Ovary (tissue), 9 donors: ENCODE measurements around the gene BBS9. TPM values are rescaled to one million over a fixed set of nuclear protein-coding genes. Genes with fewer than 3 reads are reported as not detected.
"Not testable (repeated sequence)": the region's sequence is repeated elsewhere in the genome, so short reads cannot be mapped to it uniquely, and the experiment has no call there.

Experiments used
- DNase-seq, 5 donors: peaks; one replicate each; pipeline ENCODE4 v3.0.0-alpha.2; 2019 to 2020
- H3K27ac ChIP-seq, 2 donors: fragments of 200-600 bp; one replicate each; pipeline versions ENCODE4 v1.5.1 to v1.8.0; 2019 to 2022
- H3K27me3 ChIP-seq: fragments of 200-600 bp; one replicate; pipeline ENCODE4 v1.8.0; 2022
- H3K36me3 ChIP-seq: fragments of 200-600 bp; sonication (generic); one replicate; pipeline ENCODE4 v1.5.1; 2019
- H3K4me1 ChIP-seq: one replicate; pipeline ENCODE4 v1.8.1; 2013; ENCODE audit warnings: mild to moderate bottlenecking, moderate library complexity; ENCODE audit not compliant: insufficient read depth
- H3K4me3 ChIP-seq: fragments of 200-600 bp; sonication (generic); one replicate; pipeline ENCODE4 v1.5.1; 2017
- H3K9me3 ChIP-seq, 2 donors: fragments of 200-600 bp in 1 of 2; sonication (generic) in 1 of 2; one replicate each; pipeline versions ENCODE4 v1.5.1 to v1.8.1; 2013 to 2019; ENCODE audit warnings: mild to moderate bottlenecking in 1 of 2, moderate library complexity in 1 of 2
- CTCF ChIP-seq, 3 donors: fragments of 450-650 bp in 2 of 3; fragments of 200-600 bp in 1 of 3; IDR thresholded peaks; one replicate each; pipeline versions ENCODE4 v1.5.1 to v1.8.0; 2016 to 2022; ENCODE audit warnings: antibody characterized with exemption in 3 of 3, mild to moderate bottlenecking in 1 of 3
- EP300 ChIP-seq: sonication (generic); formaldehyde crosslinking; IDR thresholded peaks from one replicate; pipeline ENCODE4 v1.6.1; 2017; ENCODE audit warnings: antibody characterized with exemption
- POLR2A ChIP-seq: fragments of 450-650 bp; IDR thresholded peaks from one replicate; pipeline ENCODE4 v1.6.1; 2017; ENCODE audit warnings: antibody characterized with exemption, mild to moderate bottlenecking, moderate library complexity
- WGBS, 3 donors: extraction: QIAGEN DNeasy Blood & Tissue Kit in 1 of 3; methylation state at CpG; one replicate each; pipeline versions ENCODE4 v1.1.5 to v1.1.7; 2013 to 2017; 5-methylcytosine and 5-hydroxymethylcytosine counted together
- intact Hi-C, 4 donors: fragments of 100-400 bp; cut with DNase I; formaldehyde crosslinking; loops; one replicate each; pipeline versions ENCODE4 v1.11.0 to v1.15.1; 2022 to 2023
- polyA plus RNA-seq, 2 donors: library from polyadenylated mRNA; stranded (reverse); fragments of 200-250 nt in 1 of 2; fragments of 350-450 nt in 1 of 2; fragmentation: Illumina TruSeq in 1 of 2; extraction: RNeasy Lipid Tissue Mini Kit (QIAGEN cat#74804) in 1 of 2; gene quantifications; one replicate each; pipeline ENCODE4 v1.2.3, GENCODE V29; 2013 to 2014
- total RNA-seq, 7 donors: library from RNA; depleted of rRNA in 2 of 7; stranded (reverse); fragments of >200 nt in 2 of 7; fragmentation: NEBNext Ultra II Directional in 3 of 7; extraction: Animal tissue kit (Norgen Biotek cat#: 25700) in 3 of 7; gene quantifications; one replicate each; pipeline versions ENCODE4 v1.1.0 to v1.2.4, GENCODE V29; 2016 to 2023
- donor health status: DM: no; HTN: no; CAD: no; lungs with moderate emphysema.
- donor health status: DM: no; HTN: no; CAD: no.
- donor health status: Bipolar disorder and iron deficiency.
- donor health status: DM: yes; HTN: yes; CAD: no.
- donor health status: DM: no; HTN: no; CAD: no.
- donor health status: DM: yes; HTN: yes; CAD: no.

Gene BBS9
- total and polyA plus RNA-seq, 9 donors = 8.1 to 42.0 (median 29.7) TPM

GRCh38 chr7:33250421-33250871 lies 121.1 kb downstream of the BBS9 start:
- Histone ChIP-seq H3K27me3 (no peaks in the 10 kb centered on the region), H3K36me3 (no peaks in the 10 kb centered on the region), H3K4me1 (no peaks in the 10 kb centered on the region), H3K9me3 (no peaks in the 10 kb centered on the region), H3K4me3 (no peak overlapping the region), H3K27ac (no peak overlapping the region)
- TF ChIP-seq EP300 = no peak
- no peak for TF ChIP-seq POLR2A
- TF ChIP-seq CTCF (IDR thresholded peaks at IDR 0.05) = no peak
- DNase-seq = no peak
- intact Hi-C loops = no loop called here

GRCh38 chr7:33251301-33251700 lies 121.9 kb downstream of the BBS9 start:
- Histone ChIP-seq H3K27me3 (no peaks in the 10 kb centered on the region), H3K9me3 (no peaks in the 10 kb centered on the region), H3K27ac (no peak overlapping the region), H3K4me1 (no peaks in the 10 kb centered on the region), H3K4me3 (no peak overlapping the region), H3K36me3 (no peaks in the 10 kb centered on the region)
- TF ChIP-seq EP300 (no peak), POLR2A (no peak), CTCF (IDR thresholded peaks at IDR 0.05) (no peak)
- intact Hi-C loops = no loop called here
- no peak for DNase-seq

- TF ChIP-seq POLR2A = no peak
- TF ChIP-seq EP300 = no peak
- no peak for TF ChIP-seq CTCF (IDR thresholded peaks at IDR 0.05)
- Histone ChIP-seq H3K9me3 (no peaks in the 10 kb centered on the region), H3K27ac (no peak overlapping the region), H3K4me3 (no peak overlapping the region), H3K36me3 (no peaks in the 10 kb centered on the region), H3K4me1 (no peaks in the 10 kb centered on the region), H3K27me3 (no peaks in the 10 kb centered on the region)
- intact Hi-C loops = no loop called here
- no peak for DNase-seq
Observed at GRCh38 chr7:33258491-33258951, 129.2 kb downstream of the BBS9 start.

- Histone ChIP-seq H3K9me3 (no peaks in the 10 kb centered on the region), H3K27ac (no peak overlapping the region), H3K4me1 (no peaks in the 10 kb centered on the region), H3K36me3 (no peaks in the 10 kb centered on the region), H3K4me3 (no peak overlapping the region), H3K27me3 (no peaks in the 10 kb centered on the region)
- TF ChIP-seq POLR2A = no peak
- TF ChIP-seq EP300 = no peak
- TF ChIP-seq CTCF (IDR thresholded peaks at IDR 0.05) = no peak
- WGBS, 3 donors = 73 to 81% (median 76%) methylated on average over 3 of the region's 3 CpGs
- intact Hi-C loops = no loop called here
- DNase-seq = no peak
Observed at GRCh38 chr7:33261585-33261984, 132.2 kb downstream of the BBS9 start.

- no peak overlapping the region for H3K4me3 ChIP-seq
- H3K36me3 ChIP-seq = no peaks in the 10 kb centered on the region
- 95 to 97% (median 96%) methylated on average over 3 of the region's 3 CpGs for WGBS, 3 donors
- H3K9me3 ChIP-seq = no peaks in the 10 kb centered on the region
- H3K4me1 ChIP-seq = no peaks in the 10 kb centered on the region
- H3K27ac ChIP-seq = no peak overlapping the region
- H3K27me3 ChIP-seq = no peaks in the 10 kb centered on the region
- DNase-seq = no peak
- no peak for TF ChIP-seq POLR2A
- intact Hi-C loops = no loop called here
Observed at GRCh38 chr7:33262476-33262875, 133.1 kb downstream of the BBS9 start.

GRCh38 chr7:33271839-33272371 lies 142.5 kb downstream of the BBS9 start:
- whole genome bisulfite sequencing, 3 donors = 97 to 100% (median 98%) methylated on average over 4 of the region's 4 CpGs
- H3K27me3 ChIP-seq, H3K27ac ChIP-seq, intact Hi-C loops, H3K36me3 ChIP-seq, H3K4me1 ChIP-seq, H3K9me3 ChIP-seq, DNase-seq, H3K4me3 ChIP-seq: not testable (repeated sequence)
